H1 (cell line): Measurements from ENCODE around the gene ARHGAP28. TPM values are rescaled to one million over a fixed set of nuclear protein-coding genes. Genes with fewer than 3 reads are reported as not detected.

Experiments
- HDAC6 ChIP-seq: IDR thresholded peaks from one replicate; pipeline ENCODE4 v1.7.1; 2012; ENCODE audit warnings: low read depth, mild to moderate bottlenecking, inconsistent platforms, low read length, moderate library complexity
- SAP30 ChIP-seq: fragments of 300-600 bp; sonication (generic); IDR thresholded peaks from 2 replicates; pipeline ENCODE4 v1.7.1; 2012; ENCODE audit warnings: low read length, moderate library complexity, mild to moderate bottlenecking, inconsistent platforms; ENCODE audit not compliant: insufficient read depth, insufficient replicate concordance
- SP2 ChIP-seq: IDR thresholded peaks from 2 replicates; pipeline ENCODE4 v1.6.1; 2012; ENCODE audit warnings: mild to moderate bottlenecking, low read length, inconsistent platforms
- polyA plus RNA-seq, 7 experiments: library from polyadenylated mRNA; depleted of rRNA in 3 of 7; stranded (reverse) in 5 of 7; unstranded in 2 of 7; fragments of >200 nt in 5 of 7; fragments of 200-250 nt in 2 of 7; gene quantifications; 1 replicate in 5 of 7; 2 replicates in 1 of 7; 4 replicates in 1 of 7; pipeline versions ENCODE4 v1.2.1 to v1.2.3, GENCODE V29; 2011 to 2013; ENCODE audit warnings: missing spikeins in 2 of 7, mixed read lengths in 2 of 7
- total RNA-seq: library from RNA; stranded (reverse); fragmentation: NEBNext Ultra II Directional; extraction: Animal tissue kit (Norgen Biotek cat#: 25700); gene quantifications from 2 replicates; pipeline ENCODE4 v1.2.1, GENCODE V29; 2021
- TF ChIP-seq, protein P1 (sequence below), 3 experiments: IDR thresholded peaks; 1 replicate in 2 of 3; 2 replicates in 1 of 3; pipeline versions ENCODE4 v1.5.1 to v1.6.1; 2011; ENCODE audit warnings: low read length in 3 of 3, mild to moderate bottlenecking in 3 of 3, inconsistent platforms in 2 of 3, low read depth in 1 of 3, moderate library complexity in 1 of 3; ENCODE audit not compliant: insufficient read depth in 1 of 3; ENCODE audit errors: control extremely low read depth in 1 of 3

The ARHGAP28 gene
- total and polyA plus RNA-seq, 2 of the 8 experiments (the other 6 are each of a cell fraction or from before 2014, with no cell fraction given), result 2.9 to 14.4 TPM

DNA sequence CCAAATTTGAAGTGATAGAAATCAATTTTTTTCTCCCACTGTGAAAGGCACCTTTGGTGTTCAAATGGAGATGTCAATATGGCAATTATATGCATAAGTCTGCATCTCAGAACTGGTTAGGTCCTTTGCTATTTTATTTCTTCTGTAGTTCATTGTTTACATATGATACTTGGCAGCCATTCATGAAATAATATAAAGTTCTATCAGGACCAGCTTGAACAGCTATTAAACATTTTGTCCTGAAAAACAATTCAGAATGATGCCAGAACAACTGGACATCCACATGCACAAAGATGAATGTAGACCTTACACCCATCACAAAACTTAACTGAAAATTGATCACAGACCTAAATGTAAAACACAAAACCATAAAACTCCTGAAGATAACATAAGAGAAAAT lies 41.8 kb upstream of the ARHGAP28 start (continued):
- TF ChIP-seq, protein P1, sequence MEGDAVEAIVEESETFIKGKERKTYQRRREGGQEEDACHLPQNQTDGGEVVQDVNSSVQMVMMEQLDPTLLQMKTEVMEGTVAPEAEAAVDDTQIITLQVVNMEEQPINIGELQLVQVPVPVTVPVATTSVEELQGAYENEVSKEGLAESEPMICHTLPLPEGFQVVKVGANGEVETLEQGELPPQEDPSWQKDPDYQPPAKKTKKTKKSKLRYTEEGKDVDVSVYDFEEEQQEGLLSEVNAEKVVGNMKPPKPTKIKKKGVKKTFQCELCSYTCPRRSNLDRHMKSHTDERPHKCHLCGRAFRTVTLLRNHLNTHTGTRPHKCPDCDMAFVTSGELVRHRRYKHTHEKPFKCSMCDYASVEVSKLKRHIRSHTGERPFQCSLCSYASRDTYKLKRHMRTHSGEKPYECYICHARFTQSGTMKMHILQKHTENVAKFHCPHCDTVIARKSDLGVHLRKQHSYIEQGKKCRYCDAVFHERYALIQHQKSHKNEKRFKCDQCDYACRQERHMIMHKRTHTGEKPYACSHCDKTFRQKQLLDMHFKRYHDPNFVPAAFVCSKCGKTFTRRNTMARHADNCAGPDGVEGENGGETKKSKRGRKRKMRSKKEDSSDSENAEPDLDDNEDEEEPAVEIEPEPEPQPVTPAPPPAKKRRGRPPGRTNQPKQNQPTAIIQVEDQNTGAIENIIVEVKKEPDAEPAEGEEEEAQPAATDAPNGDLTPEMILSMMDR (IDR thresholded peaks at IDR 0.05; ENCODE audit: control extremely low read depth in 1 of 3, insufficient read depth in 1 of 3, low read depth in 1 of 3, low read length in 3 of 3), result no peak
- TF ChIP-seq SAP30 (no peak), SP2 (no peak), HDAC6 (no peak)
